T-helper 22 cell (primary cell): Measurements from ENCODE around the gene PKM.

Experiments
- DNase-seq: peaks from one replicate; pipeline ENCODE4 v3.0.0-alpha.2; 2020; ENCODE audit warnings: low read depth

Gene PKM

GRCh38 chr15:72155635-72156616 lies 75.1 kb downstream of the PKM start:
- DNase-seq = peak; percentile 39

GRCh38 chr15:72155003-72155621 lies 75.9 kb downstream of the PKM start:
- no peak for DNase-seq

- no peak for DNase-seq
Measured at GRCh38 chr15:72154316-72154715, 76.7 kb downstream of the PKM start.

DNA sequence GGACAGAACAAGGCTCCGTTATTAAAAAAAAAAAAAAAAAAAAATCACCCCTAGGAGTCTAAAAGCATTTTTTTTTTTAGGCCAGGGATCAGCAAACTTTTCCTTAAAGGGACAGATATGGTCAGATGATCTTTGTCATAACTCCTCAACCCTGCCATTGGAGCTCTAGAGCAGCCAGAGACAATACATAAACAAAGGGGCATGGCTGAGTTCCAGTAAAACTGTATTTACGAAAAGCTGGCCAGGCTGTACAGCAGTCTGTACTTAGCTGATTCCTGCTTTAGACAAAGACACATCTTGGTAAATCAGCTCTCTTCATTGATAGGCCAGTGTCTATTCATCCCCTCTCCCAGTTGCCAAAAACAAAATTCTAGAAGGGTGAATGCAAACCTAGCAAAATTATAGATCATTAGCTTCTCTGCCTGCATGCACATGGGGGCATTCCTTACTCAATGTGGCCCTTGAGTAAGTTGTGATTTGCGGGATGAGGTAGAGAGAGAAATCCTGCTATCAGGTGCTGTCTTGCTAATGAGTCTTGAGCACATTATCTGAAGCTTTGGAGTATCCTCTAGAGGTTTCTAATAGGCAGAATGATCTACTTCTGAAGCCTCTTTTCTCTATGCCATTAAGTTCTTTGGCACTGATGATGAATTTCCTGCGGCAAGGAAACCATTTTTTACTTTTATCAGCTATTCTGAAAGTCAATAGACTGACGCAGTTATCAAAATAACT lies 77.6 kb downstream of the PKM start:
- no peak for DNase-seq
